GM12801 (cell line): ENCODE results near the gene MCF2L.

Source experiments
- TF ChIP-seq, protein P1 (sequence below): IDR thresholded peaks from one replicate; pipeline ENCODE4 v1.5.1; 2011; ENCODE audit warnings: control low read depth; ENCODE audit not compliant: insufficient read length; ENCODE audit errors: extremely low read depth

The MCF2L gene

DNA sequence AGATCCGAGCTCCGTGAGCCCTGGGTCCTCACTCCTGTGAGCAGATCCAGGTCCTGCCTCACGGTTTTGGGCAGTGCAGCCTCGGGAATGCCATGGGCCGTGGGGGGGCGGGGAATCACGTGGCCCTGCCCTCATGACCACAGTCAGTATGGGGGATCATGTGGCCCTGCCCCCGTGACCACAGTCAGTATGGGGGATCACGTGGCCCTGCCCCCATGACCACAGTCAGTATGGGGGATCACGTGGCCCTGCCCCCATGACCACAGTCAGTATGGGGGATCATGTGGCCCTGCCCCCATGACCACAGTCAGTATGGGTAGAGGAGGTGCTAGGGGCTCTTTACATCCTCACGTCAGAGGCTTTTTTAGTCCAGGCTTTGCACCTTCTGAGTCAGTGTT is 72.3 kb downstream of the MCF2L start:
- TF ChIP-seq, protein P1, sequence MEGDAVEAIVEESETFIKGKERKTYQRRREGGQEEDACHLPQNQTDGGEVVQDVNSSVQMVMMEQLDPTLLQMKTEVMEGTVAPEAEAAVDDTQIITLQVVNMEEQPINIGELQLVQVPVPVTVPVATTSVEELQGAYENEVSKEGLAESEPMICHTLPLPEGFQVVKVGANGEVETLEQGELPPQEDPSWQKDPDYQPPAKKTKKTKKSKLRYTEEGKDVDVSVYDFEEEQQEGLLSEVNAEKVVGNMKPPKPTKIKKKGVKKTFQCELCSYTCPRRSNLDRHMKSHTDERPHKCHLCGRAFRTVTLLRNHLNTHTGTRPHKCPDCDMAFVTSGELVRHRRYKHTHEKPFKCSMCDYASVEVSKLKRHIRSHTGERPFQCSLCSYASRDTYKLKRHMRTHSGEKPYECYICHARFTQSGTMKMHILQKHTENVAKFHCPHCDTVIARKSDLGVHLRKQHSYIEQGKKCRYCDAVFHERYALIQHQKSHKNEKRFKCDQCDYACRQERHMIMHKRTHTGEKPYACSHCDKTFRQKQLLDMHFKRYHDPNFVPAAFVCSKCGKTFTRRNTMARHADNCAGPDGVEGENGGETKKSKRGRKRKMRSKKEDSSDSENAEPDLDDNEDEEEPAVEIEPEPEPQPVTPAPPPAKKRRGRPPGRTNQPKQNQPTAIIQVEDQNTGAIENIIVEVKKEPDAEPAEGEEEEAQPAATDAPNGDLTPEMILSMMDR = no peak

DNA sequence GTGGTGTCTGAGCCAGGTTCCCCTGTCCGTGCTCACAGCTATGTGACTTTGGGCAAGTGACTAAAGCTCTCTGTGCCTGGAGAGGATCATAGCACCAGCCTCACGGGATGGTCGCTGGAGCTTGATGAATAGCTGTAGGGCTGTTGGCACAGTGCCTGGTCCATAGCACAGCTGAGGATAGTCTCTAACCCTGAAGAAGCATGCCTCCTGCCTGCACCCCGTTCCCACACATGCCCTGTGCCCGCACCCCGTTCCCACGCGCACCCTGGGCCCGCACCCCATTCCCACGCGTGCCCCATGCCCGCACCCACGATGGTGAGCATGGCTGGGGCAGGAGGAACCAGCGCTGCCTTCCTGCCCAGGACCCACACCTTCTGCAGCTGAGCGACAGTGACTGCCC is 72.9 kb downstream of the MCF2L start:
- TF ChIP-seq, protein P1 = no peak

DNA sequence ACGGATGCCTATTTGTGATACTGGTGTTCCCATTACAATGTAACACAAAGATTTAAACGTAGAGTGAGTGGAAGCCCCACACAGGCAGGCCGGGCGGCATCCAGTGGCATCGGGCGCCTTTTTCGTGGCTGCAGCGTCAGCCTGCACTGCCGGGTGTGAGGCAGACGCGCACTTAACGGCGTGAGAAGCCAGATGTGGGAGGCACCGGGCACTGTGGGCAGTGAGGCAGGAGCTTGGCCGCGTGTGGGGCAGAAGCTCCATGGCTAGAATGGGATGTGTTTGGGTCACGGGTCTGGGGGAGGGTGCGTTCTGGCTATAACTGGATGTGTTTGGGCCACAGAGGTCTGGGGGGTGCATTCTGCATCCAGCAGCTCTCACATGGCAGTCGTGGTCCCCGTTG is 73.4 kb downstream of the MCF2L start:
- TF ChIP-seq, protein P1 = no peak

DNA sequence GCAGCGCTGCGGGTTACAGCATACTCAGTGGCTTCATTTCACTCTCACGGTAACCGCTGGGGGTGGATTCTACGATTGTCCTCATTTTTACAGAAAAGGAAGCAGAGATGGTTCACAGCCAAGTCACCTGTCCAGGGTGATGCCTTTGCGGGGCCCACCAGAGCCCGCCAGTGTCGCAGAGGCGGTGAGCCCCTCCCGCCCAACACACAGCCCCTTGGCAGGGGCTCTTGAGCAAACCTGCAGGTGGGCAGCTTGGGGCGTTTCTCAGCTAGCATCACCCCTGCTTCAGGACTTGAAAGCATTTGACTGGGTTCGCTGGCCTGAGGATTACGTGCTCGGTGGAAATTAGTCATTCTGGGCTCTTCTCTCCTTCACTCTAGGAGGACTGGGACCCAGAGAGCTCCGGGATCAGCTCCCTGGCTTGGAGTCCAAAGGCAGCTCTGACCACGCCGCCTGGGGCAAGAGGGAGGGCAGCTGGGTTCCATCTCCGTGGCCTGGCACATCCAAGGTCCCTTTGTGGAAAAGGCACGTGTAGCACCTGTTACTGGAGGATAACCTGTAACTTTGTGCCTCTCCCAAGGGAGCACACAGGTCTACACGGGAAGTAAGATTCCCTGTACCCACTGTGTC is 74.1 kb downstream of the MCF2L start:
- TF ChIP-seq, protein P1 = no peak

DNA sequence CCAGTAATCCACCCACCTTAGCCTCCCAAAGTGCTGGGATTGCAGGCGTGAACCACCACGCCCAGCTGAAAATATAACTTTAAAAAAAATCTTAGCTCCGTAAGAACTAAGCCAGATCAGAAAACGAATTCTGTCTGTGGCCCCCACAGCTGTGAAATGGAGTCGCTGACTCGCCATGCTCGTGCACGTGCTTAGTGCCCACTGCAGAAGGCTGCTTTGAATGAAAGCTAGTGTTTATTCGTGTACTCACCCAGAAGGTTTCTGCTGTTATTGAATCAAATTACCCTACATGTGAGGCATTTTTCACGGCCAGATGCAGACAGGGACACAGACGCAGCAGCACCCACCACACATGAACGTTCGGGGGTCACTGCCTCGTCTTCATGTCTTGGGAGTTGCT is 74.9 kb downstream of the MCF2L start:
- TF ChIP-seq, protein P1 = no peak

DNA sequence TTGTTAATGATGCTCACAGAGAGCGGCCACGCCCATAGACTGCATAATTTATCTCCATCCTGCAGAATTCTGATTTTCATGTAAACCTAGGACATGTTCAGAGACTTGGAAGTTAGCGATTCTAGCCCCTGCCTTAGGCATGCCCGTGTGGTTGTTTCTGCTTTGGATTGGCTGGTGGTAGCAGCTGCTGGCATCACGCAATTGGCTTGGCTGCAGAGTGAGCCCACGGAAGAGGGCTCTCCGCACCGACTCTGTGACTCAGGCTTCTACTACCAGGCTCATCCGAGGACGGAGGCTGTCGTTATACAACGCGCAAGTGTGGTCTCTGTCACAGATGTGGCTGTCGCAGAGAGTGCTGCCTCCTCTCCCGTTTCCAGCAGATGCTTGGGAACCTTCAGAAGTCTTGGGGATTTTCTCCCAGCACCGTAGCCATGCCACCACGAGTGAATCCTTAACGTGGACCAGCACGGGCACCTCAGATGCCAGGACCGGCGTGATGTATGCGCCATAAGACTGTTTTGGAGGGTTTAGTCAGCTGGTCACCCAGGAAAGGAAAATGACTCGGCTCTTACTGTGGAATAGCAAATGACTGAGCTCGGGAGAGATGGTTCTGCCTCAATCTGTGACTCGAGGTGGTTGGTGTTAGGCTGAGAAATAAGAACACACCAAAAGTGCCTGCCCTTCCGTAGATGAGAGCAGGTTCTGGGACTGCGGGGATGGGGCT is 75.5 kb downstream of the MCF2L start:
- TF ChIP-seq, protein P1 = no peak

DNA sequence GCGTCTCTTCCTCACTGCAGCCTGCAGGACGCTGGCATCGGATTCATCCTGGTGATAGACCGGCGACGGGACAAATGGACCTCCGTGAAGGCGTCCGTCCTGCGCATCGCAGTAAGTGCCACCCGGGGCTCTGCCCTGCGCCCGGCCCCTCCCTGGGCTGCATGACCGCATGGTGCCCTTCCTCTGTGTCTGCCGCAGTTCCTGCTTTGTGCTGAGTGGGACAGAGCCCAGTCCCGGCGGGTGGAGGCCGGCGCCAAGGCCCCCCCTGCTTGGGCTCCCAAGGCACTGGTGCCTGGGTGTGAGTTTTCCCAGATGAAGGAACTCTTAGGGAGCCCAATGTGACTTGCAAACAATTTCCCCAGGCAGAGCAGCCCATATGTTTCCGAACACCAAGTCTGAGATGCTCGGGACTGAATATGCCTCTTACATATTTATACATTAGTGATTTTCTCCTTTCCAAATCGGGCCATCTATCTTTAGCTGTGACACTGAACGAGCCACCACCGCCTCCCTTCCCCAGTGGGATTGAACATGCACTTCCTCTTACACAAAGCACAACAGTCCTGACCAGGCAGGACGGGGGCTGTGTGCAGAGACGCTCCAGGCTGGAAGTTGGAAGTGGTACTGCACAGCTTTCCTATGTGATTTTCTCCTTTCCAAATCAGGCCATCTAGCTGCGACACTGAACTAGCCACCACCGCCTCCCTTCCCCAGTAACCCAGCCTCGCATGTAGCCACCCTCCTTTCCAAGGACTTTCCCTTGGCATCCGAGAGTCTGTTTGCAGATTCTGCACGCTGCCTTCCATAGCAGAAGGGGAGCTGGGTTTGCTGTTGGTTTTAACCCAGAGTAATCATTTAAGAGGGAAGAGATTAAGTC is 76.5 kb downstream of the MCF2L start:
- TF ChIP-seq, protein P1 = no peak
